DND-41 (cell line): ENCODE data around the gene PLEKHB1.

Experiments
- ATAC-seq: fragments of 200-7000 bp; cut with Tn5 transposase; 3 replicates; pipeline ENCODE4 v1.9.1; 2021; ENCODE audit warnings: low read depth; ENCODE audit not compliant: insufficient read depth
- DNase-seq: peaks from one replicate; pipeline ENCODE4 v3.0.0-alpha.2; 2020
- H2AFZ ChIP-seq: 2 replicates; pipeline ENCODE4 v1.6.0; 2012; ENCODE audit warnings: low read depth, low read length
- H3K27ac ChIP-seq: 2 replicates; pipeline ENCODE4 v1.5.1; 2012; ENCODE audit warnings: low read length, inconsistent platforms
- H3K27me3 ChIP-seq: fragments of 200-600 bp; sonication (generic); 2 replicates; pipeline ENCODE4 v1.6.0; 2012; ENCODE audit warnings: low read length, mild to moderate bottlenecking, inconsistent platforms; ENCODE audit not compliant: insufficient read depth, poor library complexity
- H3K36me3 ChIP-seq: 2 replicates; pipeline ENCODE4 v1.5.1; 2012; ENCODE audit warnings: low read length, inconsistent platforms; ENCODE audit not compliant: insufficient read depth
- H3K4me1 ChIP-seq: 2 replicates; pipeline ENCODE4 v1.5.1; 2012; ENCODE audit warnings: mild to moderate bottlenecking, low read length; ENCODE audit not compliant: insufficient read depth
- H3K4me2 ChIP-seq: 2 replicates; pipeline ENCODE4 v1.6.0; 2012; ENCODE audit warnings: mild to moderate bottlenecking, moderate library complexity, low read length, inconsistent platforms; ENCODE audit not compliant: insufficient read depth
- H3K4me3 ChIP-seq, 2 experiments: fragments of 200-600 bp in 1 of 2; shearing (Covaris generic) in 1 of 2; 2 replicates each; pipeline ENCODE4 v1.5.1; 2012 to 2016; ENCODE audit warnings: inconsistent platforms in 2 of 2, low read length in 2 of 2, mild to moderate bottlenecking in 2 of 2, low read depth in 1 of 2, moderate library complexity in 1 of 2
- H3K79me2 ChIP-seq: 2 replicates; pipeline ENCODE4 v1.6.0; 2012; ENCODE audit warnings: low read length, inconsistent platforms; ENCODE audit not compliant: insufficient read depth
- H3K9ac ChIP-seq: 2 replicates; pipeline ENCODE4 v1.6.0; 2012; ENCODE audit warnings: low read depth, mild to moderate bottlenecking, inconsistent platforms, low read length, moderate library complexity
- H3K9me3 ChIP-seq: 2 replicates; pipeline ENCODE4 v1.5.1; 2012; ENCODE audit warnings: low read length, moderate library complexity, mild to moderate bottlenecking, inconsistent platforms; ENCODE audit not compliant: insufficient read depth, severe bottlenecking
- H4K20me1 ChIP-seq: 2 replicates; pipeline ENCODE4 v1.6.0; 2012; ENCODE audit warnings: low read length; ENCODE audit not compliant: insufficient read depth
- EZH2 ChIP-seq: IDR thresholded peaks from 3 replicates; pipeline ENCODE4 v1.6.1; 2012; ENCODE audit warnings: borderline replicate concordance, low read depth, mild to moderate bottlenecking, moderate library complexity, low read length, inconsistent platforms; ENCODE audit not compliant: severe bottlenecking
- TF ChIP-seq, protein P1 (sequence below): IDR thresholded peaks from 2 replicates; pipeline ENCODE4 v1.5.1; 2012; ENCODE audit warnings: borderline replicate concordance, low read length, moderate library complexity, mild to moderate bottlenecking; ENCODE audit not compliant: poor library complexity, severe bottlenecking; ENCODE audit errors: extremely low read depth

The PLEKHB1 gene

DNA sequence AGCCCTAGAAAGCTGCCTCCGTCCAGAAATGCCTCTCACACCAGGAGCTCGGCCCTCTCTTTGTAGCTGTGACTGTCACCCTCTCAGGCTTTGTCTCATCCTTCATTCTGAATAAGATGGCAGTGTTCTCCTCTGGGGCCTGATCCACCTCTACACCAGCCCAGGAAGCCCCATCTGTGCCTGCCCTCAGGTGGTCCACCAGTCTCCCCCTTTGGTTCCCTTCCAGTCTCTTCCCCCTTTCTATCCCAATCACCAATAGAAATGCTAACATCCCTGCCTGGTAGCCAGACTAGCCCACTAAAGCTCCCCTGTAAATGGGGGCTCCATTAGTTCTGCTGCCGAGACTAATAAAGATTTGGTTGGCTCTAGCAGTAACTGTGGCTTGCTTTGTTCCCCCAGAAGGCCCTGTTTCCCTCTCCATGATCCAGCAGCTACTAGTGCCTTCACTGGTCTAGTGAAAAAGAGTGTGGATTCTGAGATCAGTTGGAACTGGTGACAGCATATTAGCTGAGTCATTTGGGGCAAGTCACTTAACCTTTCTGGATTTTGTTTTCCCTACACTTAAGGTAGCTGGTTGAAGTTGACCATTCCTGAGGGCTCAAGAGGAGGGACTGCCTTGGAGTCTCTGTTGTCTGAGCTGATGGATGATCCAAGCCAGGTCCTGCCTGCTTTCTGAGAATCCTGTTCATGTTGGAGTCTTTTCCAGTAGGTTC, 16.2 kb downstream of the PLEKHB1 start:
- Histone ChIP-seq H3K27me3 (no peaks in the 10 kb centered on the region), H3K4me1 (peaks cover 8% of the 10 kb centered on the region), H3K79me2 (no peaks in the 10 kb centered on the region), H4K20me1 (no peaks in the 10 kb centered on the region; the same call in 1 of the 2 replicates), H3K27ac (no peak overlapping the region), H3K4me3 (no peak overlapping the region), H3K9ac (no peak overlapping the region), H3K36me3 (no peaks in the 10 kb centered on the region), H3K4me2 (no peak overlapping the region), H3K9me3 (no peaks in the 10 kb centered on the region), H2AFZ (no peak overlapping the region)
- no peak for DNase-seq
- no peak for ATAC-seq
- no peak for TF ChIP-seq EZH2
- TF ChIP-seq, protein P1, sequence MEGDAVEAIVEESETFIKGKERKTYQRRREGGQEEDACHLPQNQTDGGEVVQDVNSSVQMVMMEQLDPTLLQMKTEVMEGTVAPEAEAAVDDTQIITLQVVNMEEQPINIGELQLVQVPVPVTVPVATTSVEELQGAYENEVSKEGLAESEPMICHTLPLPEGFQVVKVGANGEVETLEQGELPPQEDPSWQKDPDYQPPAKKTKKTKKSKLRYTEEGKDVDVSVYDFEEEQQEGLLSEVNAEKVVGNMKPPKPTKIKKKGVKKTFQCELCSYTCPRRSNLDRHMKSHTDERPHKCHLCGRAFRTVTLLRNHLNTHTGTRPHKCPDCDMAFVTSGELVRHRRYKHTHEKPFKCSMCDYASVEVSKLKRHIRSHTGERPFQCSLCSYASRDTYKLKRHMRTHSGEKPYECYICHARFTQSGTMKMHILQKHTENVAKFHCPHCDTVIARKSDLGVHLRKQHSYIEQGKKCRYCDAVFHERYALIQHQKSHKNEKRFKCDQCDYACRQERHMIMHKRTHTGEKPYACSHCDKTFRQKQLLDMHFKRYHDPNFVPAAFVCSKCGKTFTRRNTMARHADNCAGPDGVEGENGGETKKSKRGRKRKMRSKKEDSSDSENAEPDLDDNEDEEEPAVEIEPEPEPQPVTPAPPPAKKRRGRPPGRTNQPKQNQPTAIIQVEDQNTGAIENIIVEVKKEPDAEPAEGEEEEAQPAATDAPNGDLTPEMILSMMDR, result no peak

DNA sequence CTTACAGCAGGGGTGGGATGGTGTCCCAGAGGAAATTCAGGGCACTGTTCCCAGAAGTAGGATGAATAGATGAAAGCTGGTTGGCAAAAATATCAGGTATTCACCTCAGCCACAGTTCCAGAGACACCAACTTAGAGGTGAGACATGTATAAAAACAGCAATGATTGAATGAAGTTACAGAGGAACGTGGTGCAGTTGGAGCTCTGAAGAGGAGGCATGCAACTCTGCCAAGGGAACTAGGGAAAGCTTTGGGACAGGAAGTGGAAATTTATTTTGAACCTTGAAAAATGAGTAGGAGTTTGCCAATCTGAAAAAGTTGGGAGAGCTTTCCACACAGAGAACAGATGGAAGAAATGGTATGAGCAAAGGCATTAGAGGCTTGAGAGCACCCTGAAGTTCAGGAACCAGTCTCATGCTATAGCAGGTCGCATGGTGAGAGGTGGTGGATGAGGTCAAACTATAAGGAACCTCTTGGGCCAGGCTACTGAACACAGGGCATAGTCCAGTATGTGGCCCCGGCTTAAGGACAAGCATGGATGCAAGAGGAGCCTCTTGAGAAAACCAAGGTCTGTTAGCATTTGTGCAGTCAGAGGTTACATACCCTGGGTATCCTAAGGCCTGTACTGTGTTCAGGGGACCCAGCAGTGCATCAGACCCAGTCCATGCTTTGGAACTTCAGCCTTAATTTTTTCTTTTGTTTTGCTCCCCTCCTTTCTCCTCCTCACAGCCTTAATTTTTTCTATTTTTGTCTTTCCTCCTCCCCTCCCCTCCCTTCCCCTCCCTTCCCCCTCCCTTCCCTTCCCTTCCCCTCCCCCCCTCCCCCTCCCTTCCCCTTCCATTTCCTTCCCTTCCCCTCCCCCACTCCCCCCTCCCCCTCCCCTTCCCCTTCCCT, 17.5 kb downstream of the PLEKHB1 start:
- DNase-seq, result no peak
- no peak overlapping the region for H3K27ac ChIP-seq
- H3K79me2 ChIP-seq, result no peaks in the 10 kb centered on the region
- H3K4me1 ChIP-seq, result peaks cover 8% of the 10 kb centered on the region
- no peak overlapping the region for H3K4me3 ChIP-seq
- H3K36me3 ChIP-seq, result no peaks in the 10 kb centered on the region
- H3K9ac ChIP-seq, result no peak overlapping the region
- ATAC-seq, result no peak
- TF ChIP-seq, protein P1, result no peak
- no peak for TF ChIP-seq EZH2
- no peaks in the 10 kb centered on the region for H3K27me3 ChIP-seq
- H2AFZ ChIP-seq, result no peak overlapping the region
- H3K4me2 ChIP-seq, result no peak overlapping the region
- H4K20me1 ChIP-seq, result no peaks in the 10 kb centered on the region; the same call in 1 of the 2 replicates
- no peaks in the 10 kb centered on the region for H3K9me3 ChIP-seq

DNA sequence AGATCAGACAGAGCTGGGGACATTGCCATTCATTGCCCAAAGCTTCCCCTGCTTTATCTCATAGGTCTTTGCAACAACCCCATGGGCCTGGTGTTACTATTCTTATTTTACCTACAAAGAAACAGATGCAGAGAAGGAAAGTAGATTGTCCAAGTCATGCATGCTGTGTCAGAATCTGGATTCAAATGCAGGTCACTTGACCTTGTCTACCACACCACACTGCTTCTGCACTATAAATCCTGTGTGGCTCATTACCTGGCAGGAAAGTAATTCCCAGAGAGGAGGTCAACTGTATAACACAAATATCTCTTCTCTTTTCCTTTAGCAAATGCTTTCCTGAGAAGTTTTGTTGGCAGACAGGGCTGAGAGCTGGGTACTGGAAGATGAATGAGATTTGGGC, 18.5 kb downstream of the PLEKHB1 start:
- no peaks in the 10 kb centered on the region for H3K36me3 ChIP-seq
- H2AFZ ChIP-seq, result no peak overlapping the region
- DNase-seq (no peak), ATAC-seq (no peak)
- no peak overlapping the region for H3K27ac ChIP-seq
- H3K79me2 ChIP-seq, result no peaks in the 10 kb centered on the region
- H3K4me2 ChIP-seq, result no peak overlapping the region
- no peaks in the 10 kb centered on the region; the same call in 1 of the 2 replicates for H4K20me1 ChIP-seq
- H3K9me3 ChIP-seq, result no peaks in the 10 kb centered on the region
- H3K4me3 ChIP-seq, result no peak overlapping the region
- no peaks in the 10 kb centered on the region for H3K27me3 ChIP-seq
- no peak overlapping the region for H3K9ac ChIP-seq
- TF ChIP-seq, protein P1, result no peak
- TF ChIP-seq EZH2, result no peak
- peaks cover 8% of the 10 kb centered on the region for H3K4me1 ChIP-seq
